ENCODE results near the gene PKP4.

PKP4 gene

DNA sequence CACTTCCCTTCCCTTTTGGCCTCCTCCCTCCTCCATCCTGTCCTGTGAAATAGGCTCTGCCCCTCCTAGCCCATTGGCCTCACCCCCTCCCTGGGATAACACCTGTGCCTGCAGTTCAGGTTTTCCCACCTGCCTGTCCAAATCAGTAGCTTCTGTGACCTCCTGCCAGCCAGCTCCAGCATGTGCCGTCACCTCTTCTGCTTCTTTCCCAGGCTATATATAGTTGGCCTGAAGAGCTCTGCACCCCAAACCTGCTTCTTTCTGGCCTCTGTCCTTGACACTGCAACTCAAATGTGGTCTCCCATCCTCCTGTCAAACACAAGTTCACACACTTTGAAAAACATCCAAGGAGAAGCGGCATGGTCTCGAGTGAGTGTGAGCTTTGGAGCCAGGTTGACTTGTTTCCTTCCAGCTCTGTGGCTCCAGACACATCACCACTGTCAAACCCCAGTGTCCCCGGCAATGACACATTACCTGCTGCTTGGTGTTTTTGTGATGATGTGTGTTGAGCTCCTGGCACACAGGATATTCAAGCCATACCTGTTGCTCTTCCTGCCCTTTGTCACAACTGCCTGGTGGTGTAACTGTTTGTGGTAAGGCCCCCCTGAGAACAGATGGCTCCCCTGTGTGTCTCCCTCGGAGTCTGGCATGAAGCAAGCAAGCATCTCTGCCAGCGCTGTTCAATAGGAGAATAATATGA lies 194.8 kb downstream of the PKP4 start:
- DNase-seq (ENCODE audit: low read depth), result no peak

- DNase-seq (ENCODE audit: low read depth), result no peak
Observed at GRCh38 chr2:158655628-158656027, 198.9 kb downstream of the PKP4 start.

GRCh38 chr2:158656492-158657229 lies 199.9 kb downstream of the PKP4 start:
- DNase-seq (ENCODE audit: low read depth), result no peak

GRCh38 chr2:158658396-158658795 lies 201.6 kb downstream of the PKP4 start:
- DNase-seq (ENCODE audit: low read depth), result no peak

- no peak for DNase-seq (ENCODE audit: low read depth)
Observed at GRCh38 chr2:158659483-158659882, 202.7 kb downstream of the PKP4 start.

DNA sequence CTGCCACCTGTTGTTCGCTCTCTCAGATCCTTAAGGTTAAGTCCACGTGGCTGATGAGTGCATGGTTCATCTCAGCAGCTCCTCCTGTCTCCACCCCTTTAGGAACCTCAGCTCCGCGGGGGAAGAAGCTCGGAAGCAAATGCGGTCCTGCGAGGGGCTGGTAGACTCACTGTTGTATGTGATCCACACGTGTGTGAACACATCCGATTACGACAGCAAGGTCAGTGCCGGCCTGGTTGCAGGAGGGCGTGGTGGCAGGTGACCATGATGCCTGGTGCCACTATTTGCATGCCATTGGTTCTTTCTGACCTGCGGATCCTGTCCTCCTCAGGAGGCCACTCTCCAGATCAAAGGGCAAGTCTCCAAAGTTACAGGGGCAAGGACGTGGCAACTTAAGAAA lies 204.5 kb downstream of the PKP4 start:
- no peak for DNase-seq (ENCODE audit: low read depth)

DNA sequence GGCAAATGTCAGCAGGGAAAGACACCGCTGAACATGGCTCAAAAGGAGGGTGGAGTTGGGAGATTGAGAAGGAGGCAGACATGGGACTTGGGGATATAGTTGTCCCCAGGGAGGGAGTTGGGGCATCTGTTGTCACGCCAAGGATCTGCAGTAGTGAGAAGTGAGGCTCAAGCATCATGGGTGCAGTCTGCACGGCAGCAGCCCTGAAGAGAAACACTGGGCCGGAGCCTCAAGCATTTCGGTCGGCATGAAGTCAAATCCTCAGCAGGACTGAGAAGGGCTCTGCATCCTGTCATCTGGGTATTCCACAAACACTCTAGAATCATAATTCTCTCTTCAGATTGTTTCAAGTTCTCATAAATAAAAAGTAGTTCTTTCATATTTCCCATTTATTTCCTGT lies 205.7 kb downstream of the PKP4 start:
- DNase-seq (ENCODE audit: low read depth), result no peak

DNA sequence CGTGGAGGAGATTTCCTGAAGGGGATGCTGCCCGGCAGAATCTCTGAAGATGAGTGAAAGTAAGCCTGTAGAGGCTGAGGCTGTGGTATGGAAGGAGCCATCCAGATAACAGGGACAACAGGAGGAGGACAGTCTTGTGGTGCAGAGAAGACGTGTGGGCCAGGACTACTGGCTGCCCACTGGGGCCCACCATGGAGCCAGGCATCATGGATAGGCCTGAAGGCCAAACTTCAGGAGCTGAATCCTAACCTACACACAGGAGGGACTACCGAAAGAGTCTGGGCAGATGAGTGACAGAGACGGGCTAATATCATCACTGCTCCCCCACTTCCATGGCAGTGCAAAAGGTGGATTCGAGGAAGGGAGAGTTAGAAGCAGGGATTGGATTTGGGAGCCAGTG lies 207.0 kb downstream of the PKP4 start:
- no peak for DNase-seq (ENCODE audit: low read depth)

DNA sequence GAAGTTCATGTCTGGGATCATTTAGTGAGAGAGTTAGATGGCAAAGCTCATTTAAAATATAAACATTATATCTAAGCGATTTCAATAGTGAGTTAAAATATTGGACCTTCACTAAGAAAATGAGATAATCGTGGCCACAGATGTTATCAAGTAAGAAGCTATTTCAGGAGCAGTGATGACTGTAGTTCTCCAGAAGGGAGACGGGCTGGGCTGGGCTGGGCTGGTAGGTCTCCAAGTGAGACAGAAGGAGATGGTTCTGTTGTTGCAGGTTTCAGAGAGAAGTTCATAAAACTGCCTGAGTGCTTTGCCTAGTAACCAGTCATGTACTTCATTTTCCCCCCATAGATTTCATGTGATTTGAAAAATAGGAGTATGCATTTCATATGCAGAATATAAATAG lies 208.2 kb downstream of the PKP4 start:
- DNase-seq (ENCODE audit: low read depth), result no peak

- DNase-seq (ENCODE audit: low read depth), result no peak
Observed at GRCh38 chr2:158665536-158666302, 209.0 kb downstream of the PKP4 start.

- no peak for DNase-seq (ENCODE audit: low read depth)
Observed at GRCh38 chr2:158666969-158667368, 210.2 kb downstream of the PKP4 start.

GRCh38 chr2:158667586-158667985 lies 210.8 kb downstream of the PKP4 start:
- no peak for DNase-seq (ENCODE audit: low read depth)

- no peak for DNase-seq (ENCODE audit: low read depth)
Observed at GRCh38 chr2:158668001-158668765, 211.4 kb downstream of the PKP4 start.

- no peak for DNase-seq (ENCODE audit: low read depth)
Observed at GRCh38 chr2:158670292-158670691, 213.5 kb downstream of the PKP4 start.

DNA sequence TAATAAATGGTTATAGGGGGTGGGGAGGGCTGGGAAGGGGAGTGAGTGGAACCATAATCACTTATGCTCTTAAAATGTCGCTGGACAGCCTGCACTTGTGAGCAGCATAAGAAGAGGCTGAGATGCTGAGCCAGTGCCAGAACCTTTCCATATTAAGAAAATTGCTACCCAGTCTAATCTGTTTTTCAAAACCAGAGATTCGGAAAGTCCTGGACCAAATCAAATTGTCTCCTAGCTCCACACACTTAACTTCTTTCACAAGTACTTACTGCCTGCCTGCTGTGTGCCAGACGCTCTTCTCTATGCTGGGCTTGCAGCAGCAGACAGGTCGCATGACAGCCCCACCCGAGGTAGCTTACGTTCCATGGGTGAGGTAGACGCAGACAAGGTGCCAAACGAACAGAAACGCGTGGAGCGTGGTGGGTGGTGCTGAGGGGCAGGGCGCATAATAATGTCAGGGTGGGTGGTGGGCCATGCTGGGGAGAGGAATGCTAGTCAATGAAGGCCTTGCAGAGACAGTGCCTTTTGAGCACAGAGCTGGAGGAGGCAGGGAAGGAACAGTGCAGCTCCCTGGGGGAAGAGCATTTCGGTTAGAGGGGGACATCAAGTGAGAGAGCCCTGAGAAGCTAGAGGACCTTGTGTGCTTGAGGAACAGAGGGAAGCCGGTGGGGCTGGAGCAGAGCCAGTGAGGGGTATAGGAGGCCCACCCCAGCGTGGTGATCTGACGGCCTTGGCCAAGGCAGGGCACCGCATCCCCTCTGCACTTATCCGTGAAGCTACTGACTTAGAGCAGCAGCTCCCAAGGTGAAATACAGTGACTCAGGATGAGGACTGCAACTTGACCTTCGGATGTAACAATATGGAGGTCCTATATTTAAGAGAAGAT lies 214.9 kb downstream of the PKP4 start:
- DNase-seq (ENCODE audit: low read depth), result no peak

GRCh38 chr2:158676295-158676694 lies 219.5 kb downstream of the PKP4 start:
- DNase-seq (ENCODE audit: low read depth), result no peak

- no peak for DNase-seq (ENCODE audit: low read depth)
Observed at GRCh38 chr2:158676696-158677095, 219.9 kb downstream of the PKP4 start.

DNA sequence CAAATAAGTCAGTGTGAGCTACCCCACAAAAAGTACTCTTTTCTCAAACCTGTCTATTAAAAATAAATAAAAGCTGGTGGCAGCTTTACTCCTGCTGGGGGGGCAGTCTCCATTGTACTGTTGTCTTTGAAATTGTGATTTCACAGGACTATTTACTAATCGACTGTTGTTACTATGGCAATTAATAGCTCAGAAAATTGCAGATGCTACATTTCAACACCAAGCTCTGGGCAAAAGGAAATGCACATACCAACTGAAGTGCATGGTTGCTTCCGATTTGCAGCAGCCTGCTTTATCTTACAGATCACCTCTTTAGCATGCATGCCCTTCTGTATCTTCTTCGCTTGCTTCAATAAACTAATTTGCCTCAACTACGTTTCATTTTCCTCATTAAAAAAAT lies 220.8 kb downstream of the PKP4 start:
- DNase-seq (ENCODE audit: low read depth), result no peak

DNA sequence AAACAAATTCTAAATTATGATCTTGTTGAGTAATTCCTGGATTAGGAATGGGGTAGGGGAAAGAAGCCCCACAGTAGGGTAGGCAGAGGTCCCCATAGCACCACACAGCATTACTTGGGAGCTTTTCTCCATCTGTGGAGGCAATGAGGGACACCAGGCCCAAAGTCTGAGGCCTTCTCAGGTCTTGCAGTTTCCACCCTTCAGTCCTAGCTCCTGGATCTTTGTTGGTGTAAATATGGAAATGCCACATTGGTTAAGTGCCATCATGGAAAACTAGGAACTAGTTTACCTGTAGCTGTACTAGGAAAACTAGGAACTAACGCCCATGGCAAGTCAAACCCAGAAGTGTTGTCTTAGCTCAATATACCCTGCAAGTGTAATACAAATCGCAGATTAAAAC lies 225.1 kb downstream of the PKP4 start:
- no peak for DNase-seq (ENCODE audit: low read depth)

DNA sequence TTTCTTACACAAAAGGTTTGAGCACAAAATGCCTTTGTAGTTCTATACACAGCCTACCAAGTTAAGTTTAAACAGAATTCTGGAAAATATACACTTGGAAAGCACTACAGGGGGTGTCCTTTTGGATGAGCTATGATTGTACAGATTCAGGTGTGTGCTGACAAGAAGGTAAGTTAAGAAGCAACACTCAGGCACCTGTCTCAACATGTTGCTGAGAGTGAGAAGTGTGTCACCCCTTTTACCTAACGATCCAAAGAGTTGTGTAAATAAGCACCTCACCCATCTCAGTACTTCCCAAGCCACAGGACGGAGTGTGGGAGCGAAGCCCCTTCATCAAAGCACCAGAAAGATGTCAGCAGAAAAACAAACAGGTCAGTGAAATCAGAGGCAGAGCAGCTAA lies 228.9 kb downstream of the PKP4 start:
- no peak for DNase-seq (ENCODE audit: low read depth)

- DNase-seq (ENCODE audit: low read depth), result no peak
Observed at GRCh38 chr2:158686210-158686691, 229.5 kb downstream of the PKP4 start.

All from activated T-cell treated with anti-CD3 and anti-CD28 coated beads for 48 hours (primary cell).